ENCODE data around the gene MACROD2. TPM values are rescaled to one million over a fixed set of nuclear protein-coding genes. Genes with fewer than 3 reads are reported as not detected.

Gene MACROD2
- total RNA-seq, 1 experiment from 2014 or later: 1.6 TPM

GRCh38 chr20:15446373-15446772 lies 1451.1 kb downstream of the MACROD2 start:
- Histone ChIP-seq H3K14ac (ENCODE audit: insufficient read depth, low read length) (no peak overlapping the region), H3K23me2 (ENCODE audit: insufficient read length, low read depth, low read length, poor library complexity, severe bottlenecking) (no peaks in the 10 kb centered on the region), H3K23ac (ENCODE audit: insufficient read length, low read depth, low read length) (no peak overlapping the region), H2BK5ac (ENCODE audit: insufficient read length, low read length) (no peak overlapping the region), H3K4ac (ENCODE audit: low read depth, low read length) (no peak overlapping the region), H3K9ac (ENCODE audit: extremely low read depth, insufficient read length, low read length) (no peak overlapping the region), H3K56ac (ENCODE audit: insufficient read length, low read depth, low read length) (no peak overlapping the region), H3K27me3 (ENCODE audit: insufficient read depth, low read length) (no peaks in the 10 kb centered on the region), H3T11ph (ENCODE audit: low read length) (no peak overlapping the region), H3K18ac (ENCODE audit: insufficient read length, low read depth, low read length) (no peak overlapping the region), H3K9me3 (ENCODE audit: control insufficient read depth, low read depth, low read length) (no peaks in the 10 kb centered on the region), H4K20me1 (ENCODE audit: control insufficient read depth, insufficient read depth, insufficient read length) (no peaks in the 10 kb centered on the region), H3K27ac (ENCODE audit: insufficient read length, low read depth, low read length) (no peak overlapping the region), H3K79me2 (ENCODE audit: insufficient read depth, low read length) (no peaks in the 10 kb centered on the region), H2AFZ (ENCODE audit: low read length) (no peak overlapping the region), H3K79me1 (ENCODE audit: insufficient read depth, low read depth, low read length, poor library complexity, severe bottlenecking) (no peaks in the 10 kb centered on the region), H2AK5ac (ENCODE audit: insufficient read length, low read length) (no peak overlapping the region), H3K4me1 (ENCODE audit: insufficient read depth, low read length) (no peaks in the 10 kb centered on the region), H3K4me2 (ENCODE audit: insufficient read depth, insufficient read length, low read length) (no peak overlapping the region), H2BK12ac (ENCODE audit: insufficient read length, low read depth, low read length) (no peak overlapping the region), H2BK15ac (ENCODE audit: low read depth, low read length) (no peak overlapping the region), H2BK20ac (ENCODE audit: low read depth, low read length, poor library complexity, severe bottlenecking) (no peak overlapping the region), H4K8ac (replicated peaks; ENCODE audit: insufficient read length, low read depth, low read length) (no peak overlapping the region), H2BK120ac (ENCODE audit: low read depth, low read length, poor library complexity, severe bottlenecking) (no peak overlapping the region), H4K5ac (ENCODE audit: insufficient read length, low read depth, low read length) (no peak overlapping the region), H4K91ac (ENCODE audit: insufficient read length, low read depth, low read length) (no peak overlapping the region)
- no CpG with 5 or more reads among the region's 9 CpGs for WGBS (ENCODE audit: extremely low coverage, insufficient read length, low lambda C conversion rate)
- Mint-ChIP-seq H3K27ac (no peak overlapping the region), H3K36me3 (ENCODE audit: insufficient read depth in 1 of 3, low read depth in 3 of 3) (no peaks in the 10 kb centered on the region; a peak in 1 of 7 replicates), H3K4me3 (no peak overlapping the region), H3K27me3 (ENCODE audit: low read depth) (no peaks in the 10 kb centered on the region), H3K9me3 (no peaks in the 10 kb centered on the region), H3K4me1 (peaks cover 4% of the 10 kb centered on the region in 2 experiments)
- no peak for DNase-seq
- TF ChIP-seq CTCF (conservative IDR thresholded peaks at IDR 0.05): no peak

All from H9 (cell line).